Pancreas (tissue), 10 donors: ENCODE measurements around the gene GUCY2C. TPM values are rescaled to one million over a fixed set of nuclear protein-coding genes. Genes with fewer than 3 reads are reported as not detected.

ENCODE experiments used
- ATAC-seq, 4 donors: fragments of 200-7000 bp; cut with Tn5 transposase; one replicate each; pipeline versions ENCODE4 v1.8.0 to v1.9.1; 2020; ENCODE audit warnings: mild to moderate bottlenecking in 4 of 4, moderate library complexity in 4 of 4
- DNase-seq, 6 donors: peaks; one replicate each; pipeline ENCODE4 v3.0.0-alpha.2; 2020
- FAIRE-seq: peaks from 2 replicates; lab custom pipeline; 2012; peaks lifted over from hg19 to GRCh38; lab: Jason Lieb, UNC
- H3K27ac ChIP-seq, 4 donors: fragments of 200-600 bp; sonication (generic); 1 replicate in 3 of 4; 2 replicates in 1 of 4; pipeline versions ENCODE4 v1.5.0 to v1.8.0; 2020
- H3K27me3 ChIP-seq, 4 donors: fragments of 200-600 bp; one replicate each; pipeline ENCODE4 v1.8.0; 2021
- H3K36me3 ChIP-seq, 3 donors: fragments of 200-600 bp; sonication (generic) in 1 of 3; one replicate each; pipeline versions ENCODE4 v1.5.0 to v1.8.0; 2020 to 2021
- H3K4me1 ChIP-seq, 3 donors: fragments of 200-600 bp; one replicate each; pipeline ENCODE4 v1.8.0; 2021
- H3K4me3 ChIP-seq, 4 donors: fragments of 200-600 bp; sonication (generic) in 2 of 4; one replicate each; pipeline versions ENCODE4 v1.5.0 to v1.8.0; 2020 to 2021
- H3K9me3 ChIP-seq, 4 donors: fragments of 200-600 bp; one replicate each; pipeline ENCODE4 v1.8.0; 2021
- CTCF ChIP-seq, 4 donors: fragments of 200-600 bp; sonication (generic) in 3 of 4; IDR thresholded peaks; one replicate each; pipeline versions ENCODE4 v1.5.0 to v1.8.0; 2021; ENCODE audit warnings: antibody characterized with exemption in 4 of 4
- WGBS, 2 donors: extraction: QIAGEN DNeasy Blood & Tissue Kit; methylation state at CpG; one replicate each; pipeline ENCODE4 v1.1.7; 2013; 5-methylcytosine and 5-hydroxymethylcytosine counted together
- intact Hi-C, 3 donors: fragments of 100-400 bp; cut with DNase I; formaldehyde crosslinking; loops; one replicate each; pipeline versions ENCODE4 v1.11.1 to v1.14.2; 2022
- polyA plus RNA-seq, 2 donors: library from polyadenylated mRNA; stranded (reverse); fragments of 200-250 nt; gene quantifications; one replicate each; pipeline ENCODE4 v1.2.3, GENCODE V29; 2013
- total RNA-seq, 6 donors: library from RNA; stranded (reverse); fragmentation: NEBNext Ultra II Directional in 4 of 6; extraction: Animal tissue kit (Norgen Biotek cat#: 25700) in 4 of 6; gene quantifications; one replicate each; pipeline versions ENCODE4 v1.2.1 to v1.2.4, GENCODE V29; 2021 to 2023
- donor health status: healthy with polysubstance abuse.
- donor health status: DM: no; HTN: no; CAD: no; lungs with moderate emphysema.
- donor health status: DM: no; HTN: no; CAD: no.
- donor health status: control.
- donor health status: control.
- donor health status: Bipolar disorder and iron deficiency.
- donor health status: DM: yes; HTN: yes; CAD: no.
- donor health status: DM: no; HTN: no; CAD: no.
- donor health status: DM: no; HTN: no; CAD: no.
- donor health status: DM: yes; HTN: yes; CAD: no.

GUCY2C gene
- total and polyA plus RNA-seq, 8 donors: 0.02 to 0.08 TPM; not detected in 6

- no peaks in the 10 kb centered on the region for H3K9me3 ChIP-seq
- no peak overlapping the region for H3K4me3 ChIP-seq
- intact Hi-C loops: loop anchor here in 2 of 3 donors (10.0 kb wide), 2 partner anchors 148 to 428 kb away; no protein-coding TSS in a partner anchor
- no peak overlapping the region for H3K27ac ChIP-seq
- H3K27me3 ChIP-seq: no peaks in the 10 kb centered on the region
- DNase-seq (no peak), ATAC-seq (no peak), FAIRE-seq (no peak)
- H3K4me1 ChIP-seq: no peaks in the 10 kb centered on the region
- no peaks in the 10 kb centered on the region for H3K36me3 ChIP-seq
- no peak for TF ChIP-seq CTCF (IDR thresholded peaks at IDR 0.05)
- WGBS, 2 donors: 93 to 97% methylated on average over 5 of the region's 5 CpGs
These were observed 33.4 kb downstream of the GUCY2C start for GRCh38 chr12:14663002-14663401.

GRCh38 chr12:14656846-14657245 is 39.6 kb downstream of the GUCY2C start:
- Histone ChIP-seq H3K9me3 (no peaks in the 10 kb centered on the region), H3K4me1 (no peaks in the 10 kb centered on the region), H3K27me3 (no peaks in the 10 kb centered on the region), H3K27ac (no peak overlapping the region), H3K4me3 (no peak overlapping the region), H3K36me3 (no peaks in the 10 kb centered on the region)
- no peak for DNase-seq
- WGBS, 2 donors: 96 to 97% methylated on average over 9 of the region's 9 CpGs
- ATAC-seq: no peak
- no peak for FAIRE-seq
- intact Hi-C loops: no loop called here
- TF ChIP-seq CTCF (IDR thresholded peaks at IDR 0.05): no peak

DNA sequence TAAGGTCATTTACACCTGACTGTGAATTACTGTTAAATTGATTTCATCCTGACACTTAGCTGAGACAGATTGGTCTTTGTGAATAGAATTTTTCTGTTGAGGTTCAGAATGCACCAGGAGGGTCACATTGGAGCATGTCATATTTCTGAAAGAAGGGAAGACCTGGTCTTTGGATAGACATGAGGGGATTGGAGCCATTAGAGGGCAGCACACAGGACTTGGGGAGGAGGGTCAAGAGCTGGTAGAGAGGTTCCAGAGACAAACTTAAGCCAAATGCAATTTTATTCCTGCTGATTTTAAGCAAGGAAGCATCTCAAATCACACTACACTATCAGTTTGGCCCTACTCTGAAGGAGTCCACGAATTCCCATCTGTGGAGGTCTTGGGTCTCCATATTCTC is 41.1 kb downstream of the GUCY2C start:
- FAIRE-seq: no peak
- 97 to 100% methylated on average over 1 of the region's 1 CpG for WGBS, 2 donors
- Histone ChIP-seq H3K36me3 (no peaks in the 10 kb centered on the region), H3K27me3 (no peaks in the 10 kb centered on the region), H3K4me1 (peaks cover 0 to 6% (median 0%) of the 10 kb centered on the region in 3 donors), H3K27ac (no peak overlapping the region), H3K9me3 (no peaks in the 10 kb centered on the region), H3K4me3 (no peak overlapping the region)
- no peak for DNase-seq
- ATAC-seq: no peak
- no peak for TF ChIP-seq CTCF (IDR thresholded peaks at IDR 0.05)
- intact Hi-C loops: no loop called here

- no peaks in the 10 kb centered on the region for H3K27me3 ChIP-seq
- no peak for ATAC-seq
- intact Hi-C loops: no loop called here
- no peak overlapping the region for H3K27ac ChIP-seq
- H3K4me1 ChIP-seq: peaks cover 0 to 6% (median 0%) of the 10 kb centered on the region in 3 donors
- no peak for FAIRE-seq
- H3K9me3 ChIP-seq: no peaks in the 10 kb centered on the region
- no peak for DNase-seq
- no peaks in the 10 kb centered on the region for H3K36me3 ChIP-seq
- no peak for TF ChIP-seq CTCF (IDR thresholded peaks at IDR 0.05)
- H3K4me3 ChIP-seq: no peak overlapping the region
These were observed 41.6 kb downstream of the GUCY2C start for GRCh38 chr12:14654842-14655241.

DNA sequence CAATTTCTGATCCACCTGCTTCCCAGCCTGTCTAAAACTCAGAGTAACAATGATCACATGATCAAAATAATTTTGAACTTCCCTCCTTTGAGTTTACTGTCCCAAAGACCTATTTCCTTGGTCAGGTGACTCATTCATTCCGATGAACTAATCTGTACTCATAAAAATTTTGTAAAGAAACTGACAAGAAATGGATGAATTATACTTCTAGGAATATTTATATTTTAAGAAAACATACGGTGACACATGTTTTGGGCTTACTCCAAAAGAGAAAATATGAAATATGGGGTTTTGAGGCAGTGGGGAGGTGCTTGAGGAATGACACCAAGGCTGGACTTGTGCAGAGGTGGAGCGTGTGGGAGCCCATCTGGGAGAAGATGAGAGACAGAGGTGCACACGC is 42.0 kb downstream of the GUCY2C start:
- TF ChIP-seq CTCF (IDR thresholded peaks at IDR 0.05): no peak
- no peak for FAIRE-seq

More for the DNA sequence above, 42.0 kb downstream of the GUCY2C start:
- H3K27me3 ChIP-seq: no peaks in the 10 kb centered on the region
- H3K9me3 ChIP-seq: no peaks in the 10 kb centered on the region
- H3K4me3 ChIP-seq: no peak overlapping the region
- no peak for ATAC-seq
- WGBS, 2 donors: 95 to 96% methylated on average over 4 of the region's 4 CpGs
- H3K36me3 ChIP-seq: no peaks in the 10 kb centered on the region
- H3K27ac ChIP-seq: no peak overlapping the region
- no peak for DNase-seq
- H3K4me1 ChIP-seq: peaks cover 0 to 6% (median 0%) of the 10 kb centered on the region in 3 donors
- intact Hi-C loops: no loop called here
